Measurements from ENCODE around the gene OLFML2B.

Gene OLFML2B

DNA sequence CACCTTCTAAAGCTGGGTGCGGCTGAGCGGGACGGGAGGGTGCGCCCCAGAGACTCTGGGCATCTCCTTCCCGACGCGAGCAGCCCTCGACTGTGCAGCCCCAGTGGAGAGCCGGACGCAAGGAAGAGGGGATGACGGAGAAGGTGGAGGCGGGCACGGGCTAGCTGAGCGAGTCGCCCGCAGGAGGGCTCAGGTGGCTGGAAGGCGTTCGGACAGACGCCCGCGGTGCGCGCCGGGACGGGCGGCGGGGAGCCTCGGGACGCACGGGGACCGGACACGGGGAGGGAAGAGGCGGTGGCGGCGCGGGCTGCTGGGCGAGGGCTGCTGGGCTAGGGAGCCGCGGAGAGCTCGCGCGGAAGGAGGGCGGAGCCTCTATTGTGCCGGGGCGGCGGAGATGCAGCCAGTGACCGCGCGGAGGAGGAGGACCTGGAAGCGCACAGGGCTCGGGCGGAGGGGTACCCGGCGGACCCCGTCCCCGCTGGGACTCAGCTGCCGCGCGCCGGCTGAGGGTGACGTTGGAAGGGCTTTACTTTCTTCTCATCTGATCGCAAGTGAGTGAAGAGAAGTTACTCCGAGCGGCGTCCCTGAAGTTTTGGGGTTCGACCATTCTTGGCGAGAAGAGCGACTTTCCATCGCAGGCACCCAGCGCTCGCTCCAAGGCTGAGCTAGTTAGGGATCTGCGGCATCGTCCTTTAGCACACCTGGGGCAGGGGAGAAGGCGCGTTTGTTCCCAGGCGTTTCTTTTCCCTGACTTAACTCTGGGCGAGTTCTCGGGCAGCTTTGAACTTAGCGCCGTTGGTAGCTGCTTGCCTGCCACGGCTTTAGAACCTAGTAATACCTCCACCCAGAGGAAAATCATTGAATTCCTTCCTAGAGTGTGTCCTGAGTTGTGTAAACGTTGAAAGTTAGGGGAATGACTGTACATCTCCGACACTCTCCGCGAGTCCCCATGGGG lies at the start of gene OLFML2B:
TSS of gene OLFML2B (minus strand) at position 323 of the 955 bp plus-strand sequence. CDS start 439 bp downstream, outside the sequence.
- Histone ChIP-seq H3K27me3 (replicated peaks; ENCODE audit: control insufficient read depth, insufficient read depth, low read length) (no peaks in the 10 kb centered on the region; the same call in none of the 2 replicates), H3K4me3 (replicated peaks; ENCODE audit: low read depth, low read length) (peak within 1 kb of the TSS; percentile 61), H3K36me3 (ENCODE audit: control insufficient read depth, insufficient read depth, low read length) (no peaks in the 10 kb centered on the region)
- DNase-seq (ENCODE audit: extremely low read depth, insufficient read length): peak; percentile 41
- TF ChIP-seq, protein P1, sequence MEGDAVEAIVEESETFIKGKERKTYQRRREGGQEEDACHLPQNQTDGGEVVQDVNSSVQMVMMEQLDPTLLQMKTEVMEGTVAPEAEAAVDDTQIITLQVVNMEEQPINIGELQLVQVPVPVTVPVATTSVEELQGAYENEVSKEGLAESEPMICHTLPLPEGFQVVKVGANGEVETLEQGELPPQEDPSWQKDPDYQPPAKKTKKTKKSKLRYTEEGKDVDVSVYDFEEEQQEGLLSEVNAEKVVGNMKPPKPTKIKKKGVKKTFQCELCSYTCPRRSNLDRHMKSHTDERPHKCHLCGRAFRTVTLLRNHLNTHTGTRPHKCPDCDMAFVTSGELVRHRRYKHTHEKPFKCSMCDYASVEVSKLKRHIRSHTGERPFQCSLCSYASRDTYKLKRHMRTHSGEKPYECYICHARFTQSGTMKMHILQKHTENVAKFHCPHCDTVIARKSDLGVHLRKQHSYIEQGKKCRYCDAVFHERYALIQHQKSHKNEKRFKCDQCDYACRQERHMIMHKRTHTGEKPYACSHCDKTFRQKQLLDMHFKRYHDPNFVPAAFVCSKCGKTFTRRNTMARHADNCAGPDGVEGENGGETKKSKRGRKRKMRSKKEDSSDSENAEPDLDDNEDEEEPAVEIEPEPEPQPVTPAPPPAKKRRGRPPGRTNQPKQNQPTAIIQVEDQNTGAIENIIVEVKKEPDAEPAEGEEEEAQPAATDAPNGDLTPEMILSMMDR (IDR thresholded peaks at IDR 0.05; ENCODE audit: insufficient read depth, low read length, poor library complexity, severe bottlenecking): no peak

DNA sequence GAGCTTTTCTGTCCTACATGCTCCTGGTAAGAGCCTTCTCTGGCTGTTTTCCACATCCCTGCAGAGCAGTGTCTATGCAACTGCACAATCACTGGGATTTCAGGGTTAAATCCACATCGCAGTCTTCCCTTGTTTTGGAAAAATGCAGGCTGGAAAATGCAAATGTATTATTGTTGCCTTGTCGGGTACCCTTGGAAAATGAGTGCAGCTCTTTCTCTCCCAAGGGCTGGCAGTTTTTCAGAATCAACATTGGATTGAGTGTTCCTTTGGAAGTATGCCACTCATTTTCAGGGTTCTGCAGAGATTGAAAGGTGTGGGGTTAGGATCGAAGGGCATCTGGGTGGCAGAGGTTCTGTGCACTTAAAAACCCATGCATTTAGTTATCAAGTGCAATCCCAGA lies 49.1 kb upstream of the OLFML2B start:
- TF ChIP-seq, protein P1 (IDR thresholded peaks at IDR 0.05; ENCODE audit: insufficient read depth, low read length, poor library complexity, severe bottlenecking): no peak
- DNase-seq (ENCODE audit: extremely low read depth, insufficient read length): no peak

DNA sequence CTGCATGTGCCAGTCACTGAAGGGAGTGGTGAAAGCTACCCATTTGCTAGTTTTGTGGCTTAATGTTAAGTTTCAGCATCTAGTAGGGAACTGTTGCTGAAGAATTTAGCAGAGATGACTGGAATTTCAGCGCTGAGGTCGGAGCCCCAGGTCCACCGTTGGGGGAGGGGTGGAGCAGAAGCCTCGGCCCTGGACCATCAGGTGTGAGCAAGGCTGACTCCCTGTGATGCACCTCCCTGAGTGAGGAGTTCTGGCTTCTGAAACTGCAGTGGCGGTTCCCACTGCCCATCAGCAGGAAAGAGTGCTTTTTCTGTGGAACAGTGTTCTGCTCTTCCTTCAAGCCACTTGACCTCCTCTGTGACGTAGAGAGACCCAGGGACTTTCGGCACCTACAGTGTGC lies 47.2 kb upstream of the OLFML2B start:
- Histone ChIP-seq H3K27me3 (replicated peaks; ENCODE audit: control insufficient read depth, insufficient read depth, low read length) (peaks cover 3% of the 10 kb centered on the region), H3K36me3 (ENCODE audit: control insufficient read depth, insufficient read depth, low read length) (no peaks in the 10 kb centered on the region), H3K4me3 (replicated peaks; ENCODE audit: low read depth, low read length) (no peak overlapping the region)
- no peak for DNase-seq (ENCODE audit: extremely low read depth, insufficient read length)
- TF ChIP-seq, protein P1 (IDR thresholded peaks at IDR 0.05; ENCODE audit: insufficient read depth, low read length, poor library complexity, severe bottlenecking): no peak

More for the DNA sequence above, 49.1 kb upstream of the OLFML2B start:
- Histone ChIP-seq H3K27me3 (replicated peaks; ENCODE audit: control insufficient read depth, insufficient read depth, low read length) (peaks cover 3% of the 10 kb centered on the region), H3K4me3 (replicated peaks; ENCODE audit: low read depth, low read length) (no peak overlapping the region), H3K36me3 (ENCODE audit: control insufficient read depth, insufficient read depth, low read length) (no peaks in the 10 kb centered on the region)

DNA sequence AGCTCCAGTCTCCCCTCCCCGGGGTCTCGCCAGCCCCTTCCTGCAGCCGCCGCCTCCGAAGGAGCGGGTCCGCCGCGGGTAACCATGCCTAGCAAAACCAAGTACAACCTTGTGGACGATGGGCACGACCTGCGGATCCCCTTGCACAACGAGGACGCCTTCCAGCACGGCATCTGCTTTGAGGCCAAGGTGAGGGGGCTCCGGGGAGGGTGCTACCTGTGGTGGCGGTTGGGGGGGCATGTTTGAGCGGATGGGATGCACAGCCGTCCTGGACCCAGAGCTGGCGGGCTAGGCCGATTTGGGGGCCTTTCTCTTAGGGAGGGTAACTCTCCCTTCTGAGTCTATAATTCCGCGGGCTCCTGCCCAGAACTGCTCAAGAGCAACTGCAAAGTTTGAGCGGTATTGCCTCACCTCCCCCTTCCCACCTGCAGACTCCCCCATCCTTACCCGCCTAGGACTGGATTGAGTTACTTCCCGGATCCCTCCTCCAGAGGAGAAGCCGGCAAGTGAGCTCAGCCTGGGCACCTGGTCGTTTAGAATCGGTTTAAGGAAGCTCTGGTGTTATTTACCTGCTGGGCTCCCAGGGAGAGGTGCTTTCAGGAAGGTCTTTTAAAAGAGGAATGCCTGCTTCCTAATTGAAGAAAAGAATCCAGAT lies 46.6 kb upstream of the OLFML2B start:
- H3K4me3 ChIP-seq (replicated peaks; ENCODE audit: low read depth, low read length): peak overlapping the region; percentile 50
- DNase-seq (ENCODE audit: extremely low read depth, insufficient read length): peak; percentile 10
- TF ChIP-seq, protein P1 (IDR thresholded peaks at IDR 0.05; ENCODE audit: insufficient read depth, low read length, poor library complexity, severe bottlenecking): no peak
- H3K27me3 ChIP-seq (replicated peaks; ENCODE audit: control insufficient read depth, insufficient read depth, low read length): peaks cover 3% of the 10 kb centered on the region
- no peaks in the 10 kb centered on the region for H3K36me3 ChIP-seq (ENCODE audit: control insufficient read depth, insufficient read depth, low read length)

DNA sequence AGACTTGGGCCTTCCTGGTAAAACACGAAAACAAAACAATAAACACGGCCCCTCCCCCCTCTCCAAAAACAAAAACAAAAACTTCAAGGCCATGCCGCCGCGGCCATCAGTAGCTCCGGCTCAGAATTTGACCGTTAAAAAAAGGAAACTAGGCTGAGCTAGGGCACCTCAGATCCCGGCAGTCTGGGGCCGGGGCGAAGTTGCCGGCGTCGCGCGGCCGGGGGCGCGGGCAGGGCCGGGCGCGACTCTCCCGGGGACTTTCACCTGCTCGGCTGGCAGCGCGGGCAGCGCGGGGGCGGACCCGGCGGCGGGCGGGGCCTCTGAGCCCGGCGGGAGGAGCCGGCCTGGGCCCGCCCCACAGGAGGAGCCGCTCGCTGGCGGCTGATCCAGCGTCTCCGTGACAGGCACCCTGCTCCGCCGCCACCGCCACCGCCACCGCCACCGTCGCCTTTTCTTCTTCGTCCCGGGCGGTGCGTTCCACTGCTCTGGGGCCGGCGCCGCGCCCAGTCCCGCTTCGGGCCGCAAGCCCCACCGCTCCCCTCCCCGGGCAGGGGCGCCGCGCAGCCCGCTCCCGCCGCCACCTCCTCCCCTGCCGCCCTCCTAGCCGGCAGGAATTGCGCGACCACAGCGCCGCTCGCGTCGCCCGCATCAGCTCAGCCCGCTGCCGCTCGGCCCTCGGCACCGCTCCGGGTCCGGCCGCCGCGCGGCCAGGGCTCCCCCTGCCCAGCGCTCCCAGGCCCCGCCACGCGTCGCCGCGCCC lies 45.8 kb upstream of the OLFML2B start, which contains the start of gene NOS1AP:
TSS of gene NOS1AP (plus strand) at position 358 of the 760 bp plus-strand sequence. CDS start 487 bp downstream, outside the sequence.
- Histone ChIP-seq H3K4me3 (replicated peaks; ENCODE audit: low read depth, low read length) (peak within 1 kb of the TSS; percentile 50), H3K36me3 (ENCODE audit: control insufficient read depth, insufficient read depth, low read length) (no peaks in the 10 kb centered on the region), H3K27me3 (replicated peaks; ENCODE audit: control insufficient read depth, insufficient read depth, low read length) (peaks cover 3% of the 10 kb centered on the region)
- DNase-seq (ENCODE audit: extremely low read depth, insufficient read length): peak; percentile 75
- TF ChIP-seq, protein P1 (IDR thresholded peaks at IDR 0.05; ENCODE audit: insufficient read depth, low read length, poor library complexity, severe bottlenecking): no peak

Data from GM06990 (cell line).